AG09309 (cell line): Measurements from ENCODE around the gene TOGARAM2.
"Not testable (repeated sequence)": the region's sequence is repeated elsewhere in the genome, so short reads cannot be mapped to it uniquely, and the experiment has no call there.

ENCODE experiments used
- DNase-seq: peaks from one replicate; pipeline ENCODE4 v3.0.0-alpha.2; 2010; ENCODE audit warnings: low read depth
- H3K4me3 ChIP-seq: 2 replicates; pipeline ENCODE4 v1.5.1; 2011; ENCODE audit warnings: mild to moderate bottlenecking, low read depth, low read length, moderate library complexity; ENCODE audit not compliant: control insufficient read depth
- TF ChIP-seq, protein P1 (sequence below): IDR thresholded peaks from 2 replicates; pipeline ENCODE4 v1.5.1; 2011; ENCODE audit warnings: mild to moderate bottlenecking, low read depth, low read length, inconsistent platforms; ENCODE audit not compliant: insufficient read depth, control insufficient read depth; ENCODE audit errors: missing control alignments

Gene TOGARAM2

DNA sequence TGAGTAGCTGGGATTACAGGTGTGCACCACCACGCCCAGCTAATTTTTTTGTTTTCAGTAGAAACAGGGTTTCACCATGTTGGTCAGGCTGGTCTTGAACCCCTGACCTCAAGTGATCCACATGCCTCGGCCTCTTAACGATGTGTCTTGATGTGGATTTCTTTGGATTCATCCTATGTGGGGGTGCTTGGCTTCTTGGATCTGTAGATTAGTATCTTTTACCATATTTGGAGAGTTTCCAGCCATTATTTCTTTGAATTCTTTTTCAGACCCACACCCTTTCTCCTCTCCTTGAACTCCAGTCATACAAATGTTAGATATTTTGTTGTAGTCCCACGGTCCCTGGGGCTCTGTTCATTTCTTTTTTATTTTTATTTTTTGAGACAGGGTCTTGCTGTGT is 6.8 kb upstream of the TOGARAM2 start:
- TF ChIP-seq, protein P1, sequence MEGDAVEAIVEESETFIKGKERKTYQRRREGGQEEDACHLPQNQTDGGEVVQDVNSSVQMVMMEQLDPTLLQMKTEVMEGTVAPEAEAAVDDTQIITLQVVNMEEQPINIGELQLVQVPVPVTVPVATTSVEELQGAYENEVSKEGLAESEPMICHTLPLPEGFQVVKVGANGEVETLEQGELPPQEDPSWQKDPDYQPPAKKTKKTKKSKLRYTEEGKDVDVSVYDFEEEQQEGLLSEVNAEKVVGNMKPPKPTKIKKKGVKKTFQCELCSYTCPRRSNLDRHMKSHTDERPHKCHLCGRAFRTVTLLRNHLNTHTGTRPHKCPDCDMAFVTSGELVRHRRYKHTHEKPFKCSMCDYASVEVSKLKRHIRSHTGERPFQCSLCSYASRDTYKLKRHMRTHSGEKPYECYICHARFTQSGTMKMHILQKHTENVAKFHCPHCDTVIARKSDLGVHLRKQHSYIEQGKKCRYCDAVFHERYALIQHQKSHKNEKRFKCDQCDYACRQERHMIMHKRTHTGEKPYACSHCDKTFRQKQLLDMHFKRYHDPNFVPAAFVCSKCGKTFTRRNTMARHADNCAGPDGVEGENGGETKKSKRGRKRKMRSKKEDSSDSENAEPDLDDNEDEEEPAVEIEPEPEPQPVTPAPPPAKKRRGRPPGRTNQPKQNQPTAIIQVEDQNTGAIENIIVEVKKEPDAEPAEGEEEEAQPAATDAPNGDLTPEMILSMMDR: no peak
- no peak overlapping the region for H3K4me3 ChIP-seq
- DNase-seq: no peak

- TF ChIP-seq, protein P1: no peak
- DNase-seq: no peak
- H3K4me3 ChIP-seq: no peak overlapping the region
Measured at GRCh38 chr2:28975671-28976070, 5.4 kb upstream of the TOGARAM2 start.

DNA sequence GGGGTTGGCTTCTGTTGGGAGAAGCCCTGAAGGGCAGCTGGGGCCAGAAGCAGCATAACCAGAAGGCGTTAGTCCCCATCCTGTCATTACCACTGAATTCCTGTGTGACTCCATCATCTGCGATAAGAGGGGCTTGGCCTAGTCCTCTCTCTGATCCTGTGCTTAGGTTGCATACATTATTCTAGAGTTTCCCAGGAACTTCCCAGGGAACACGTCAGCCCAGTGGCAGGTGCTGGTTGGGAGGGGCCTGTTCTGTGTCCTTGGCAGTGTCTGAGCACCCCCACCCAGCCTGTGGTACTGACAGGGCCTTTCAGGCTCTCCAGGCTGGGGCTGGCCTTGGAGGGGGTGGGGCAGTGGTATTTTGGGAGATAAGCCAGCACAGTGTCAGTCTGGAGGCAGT is 4.5 kb upstream of the TOGARAM2 start:
- TF ChIP-seq, protein P1: no peak
- no peak for DNase-seq
- no peak overlapping the region for H3K4me3 ChIP-seq

DNA sequence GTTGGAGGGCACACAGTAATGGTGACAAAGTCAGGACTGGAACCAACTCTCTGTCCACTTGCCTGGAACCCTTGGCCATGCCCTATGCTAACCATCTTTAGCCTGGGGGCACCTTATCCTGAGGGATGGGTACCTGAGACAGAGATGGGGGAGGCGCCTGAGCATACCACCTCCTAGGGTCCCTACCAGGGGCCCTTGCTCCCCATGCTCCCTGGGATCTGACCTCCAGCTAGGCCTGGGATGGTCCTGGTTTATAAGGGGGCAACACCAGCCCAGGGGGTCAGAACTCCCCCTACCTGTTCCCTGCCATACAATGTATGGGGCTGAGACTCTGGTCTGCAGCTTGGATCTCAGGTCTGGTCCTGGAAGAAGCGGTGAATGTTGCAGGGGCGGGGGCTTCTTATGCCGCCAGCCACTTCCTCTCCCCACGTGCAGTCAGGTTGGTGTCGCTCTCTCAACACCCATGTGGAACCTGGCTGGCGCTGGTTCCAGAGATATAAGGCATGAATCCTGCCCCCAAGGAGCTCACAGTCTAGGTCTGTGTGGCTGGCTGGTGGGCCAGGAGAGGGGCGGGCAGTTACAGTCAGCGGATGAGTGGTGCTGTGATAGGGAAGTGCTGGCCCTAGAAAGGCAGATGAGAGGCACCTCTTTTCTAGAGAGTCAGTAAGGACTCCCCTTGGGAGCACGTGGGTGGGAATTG is 3.8 kb upstream of the TOGARAM2 start:
- TF ChIP-seq, protein P1: no peak
- no peak for DNase-seq
- no peak overlapping the region for H3K4me3 ChIP-seq

DNA sequence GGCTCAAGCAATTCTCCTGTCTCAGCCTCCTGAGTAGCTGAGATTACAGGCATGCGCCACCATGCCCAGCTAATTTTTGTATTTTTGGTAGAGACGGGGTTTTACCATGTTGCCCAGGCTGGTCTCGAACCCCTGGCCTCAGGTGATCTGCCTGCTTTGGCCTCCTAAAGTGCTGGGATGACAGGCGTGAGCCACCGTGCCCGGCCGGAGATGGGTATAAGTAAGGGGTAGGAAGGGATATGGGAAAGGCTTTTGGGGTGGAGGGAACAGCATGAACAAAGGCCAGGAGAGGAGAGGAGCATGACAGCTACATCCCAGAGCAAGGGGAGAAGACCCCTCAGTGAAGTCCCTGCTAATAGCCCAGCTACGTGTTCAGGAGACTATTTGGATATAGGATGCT is 3.1 kb upstream of the TOGARAM2 start:
- DNase-seq, H3K4me3 ChIP-seq: not testable (repeated sequence)

DNA sequence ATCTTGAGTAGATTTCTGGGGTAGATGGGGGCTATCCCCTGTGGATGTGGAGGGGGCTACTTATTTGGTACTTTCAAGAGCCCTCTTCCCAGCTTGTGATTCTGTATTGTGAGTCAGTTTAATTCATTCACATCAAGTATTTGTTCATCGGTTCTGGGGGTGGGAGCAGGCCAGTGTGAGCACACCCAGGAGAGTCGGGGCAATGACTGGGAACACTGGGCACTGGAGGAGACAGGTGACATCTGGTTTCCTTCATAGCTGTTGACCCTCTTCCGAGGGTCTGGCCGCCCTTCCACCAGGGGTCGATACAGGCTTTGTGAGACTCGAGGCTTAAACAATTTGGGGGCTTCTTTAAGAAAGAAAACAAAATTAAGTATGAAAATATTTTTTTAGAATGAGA is 2.5 kb upstream of the TOGARAM2 start:
- TF ChIP-seq, protein P1: no peak
- DNase-seq: no peak

DNA sequence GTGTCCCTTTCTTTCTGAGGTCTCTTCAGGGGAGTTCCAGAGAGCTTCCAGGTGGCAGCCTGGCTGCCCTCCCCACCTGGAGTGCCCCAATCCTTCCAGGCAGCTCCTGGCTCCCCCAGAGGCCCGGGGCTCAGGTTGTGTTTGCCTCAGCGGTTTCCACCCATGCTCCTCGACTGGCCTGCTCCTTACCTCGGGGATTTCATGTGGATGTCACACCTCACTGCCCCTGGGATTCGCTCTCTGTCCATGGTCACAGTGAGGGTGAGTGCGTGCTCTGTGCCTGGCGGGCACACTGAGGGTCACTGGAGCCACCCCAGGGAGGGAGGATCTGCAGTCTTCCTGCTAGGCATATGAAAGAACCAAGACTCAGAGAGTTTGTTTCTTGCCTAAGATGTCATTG is 2.1 kb upstream of the TOGARAM2 start:
- TF ChIP-seq, protein P1: no peak
- DNase-seq: no peak
- H3K4me3 ChIP-seq: no peak overlapping the region

More for the DNA sequence above, 2.5 kb upstream of the TOGARAM2 start:
- no peak overlapping the region for H3K4me3 ChIP-seq
